ENCODE results near the gene FUT6.

The FUT6 gene

DNA sequence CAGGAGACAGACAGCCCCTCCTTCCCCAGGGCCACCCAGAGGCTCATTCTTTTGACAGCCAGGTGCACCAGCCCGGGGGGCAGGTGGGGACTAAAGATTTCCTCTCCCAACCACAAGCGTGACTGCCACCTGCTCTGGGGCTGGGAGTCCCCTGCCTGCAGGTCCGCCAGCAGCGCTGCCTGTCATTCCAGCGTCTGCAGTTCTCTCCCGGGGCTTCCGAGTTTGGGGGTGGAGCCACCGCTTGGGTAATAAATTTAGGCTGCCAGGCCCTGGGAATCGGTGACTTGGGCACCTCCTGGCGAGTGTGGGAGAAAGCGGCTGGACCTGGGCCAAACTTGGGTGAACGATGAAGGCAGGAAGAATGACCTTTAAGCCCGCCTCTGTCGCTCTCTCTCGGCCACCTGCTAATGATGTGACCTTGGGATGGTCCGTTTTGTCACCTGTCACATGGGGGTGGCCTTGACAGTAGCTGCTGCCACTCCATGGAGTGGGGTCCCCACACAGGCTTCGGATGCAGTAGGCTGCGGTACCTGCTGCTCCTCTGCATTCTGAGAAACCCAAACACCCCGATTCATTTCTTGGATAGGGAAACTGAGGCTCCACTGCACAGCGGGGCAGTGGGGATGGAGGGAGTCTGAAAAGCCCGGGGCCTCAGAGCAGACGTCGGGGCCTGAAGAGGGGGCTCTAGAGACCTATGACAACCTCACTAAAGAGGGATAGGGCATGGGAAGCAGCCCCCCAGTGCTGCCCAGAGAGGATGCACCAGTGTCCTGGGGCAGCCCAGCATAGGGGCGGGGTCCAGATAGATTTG, 12.8 kb downstream of the FUT6 start:
- DNase-seq = peak; percentile 94
- H3K4me1 ChIP-seq (ENCODE audit: low read length) = peaks cover 15% of the 10 kb centered on the region
- H3K9me3 ChIP-seq (replicated peaks; ENCODE audit: insufficient read depth, low read length) = no peaks in the 10 kb centered on the region
- H4K20me1 ChIP-seq (ENCODE audit: insufficient read depth, low read length) = no peaks in the 10 kb centered on the region
- peaks cover 51% of the 10 kb centered on the region for H3K27me3 ChIP-seq (replicated peaks; ENCODE audit: insufficient read depth, low read length)
- peaks cover 14% of the 10 kb centered on the region for H3F3A ChIP-seq (ENCODE audit: insufficient read depth, low read length)
- peak overlapping the region; percentile 60 for H2AFZ ChIP-seq (ENCODE audit: low read length)
- H3K4me3 ChIP-seq (ENCODE audit: low read length) = peak overlapping the region; percentile 59
- peak overlapping the region; percentile 84 for H3K4me2 ChIP-seq (ENCODE audit: low read depth, low read length)
- no peaks in the 10 kb centered on the region for H3K36me3 ChIP-seq (replicated peaks; ENCODE audit: insufficient read depth, low read length)
- TF ChIP-seq, protein P1, sequence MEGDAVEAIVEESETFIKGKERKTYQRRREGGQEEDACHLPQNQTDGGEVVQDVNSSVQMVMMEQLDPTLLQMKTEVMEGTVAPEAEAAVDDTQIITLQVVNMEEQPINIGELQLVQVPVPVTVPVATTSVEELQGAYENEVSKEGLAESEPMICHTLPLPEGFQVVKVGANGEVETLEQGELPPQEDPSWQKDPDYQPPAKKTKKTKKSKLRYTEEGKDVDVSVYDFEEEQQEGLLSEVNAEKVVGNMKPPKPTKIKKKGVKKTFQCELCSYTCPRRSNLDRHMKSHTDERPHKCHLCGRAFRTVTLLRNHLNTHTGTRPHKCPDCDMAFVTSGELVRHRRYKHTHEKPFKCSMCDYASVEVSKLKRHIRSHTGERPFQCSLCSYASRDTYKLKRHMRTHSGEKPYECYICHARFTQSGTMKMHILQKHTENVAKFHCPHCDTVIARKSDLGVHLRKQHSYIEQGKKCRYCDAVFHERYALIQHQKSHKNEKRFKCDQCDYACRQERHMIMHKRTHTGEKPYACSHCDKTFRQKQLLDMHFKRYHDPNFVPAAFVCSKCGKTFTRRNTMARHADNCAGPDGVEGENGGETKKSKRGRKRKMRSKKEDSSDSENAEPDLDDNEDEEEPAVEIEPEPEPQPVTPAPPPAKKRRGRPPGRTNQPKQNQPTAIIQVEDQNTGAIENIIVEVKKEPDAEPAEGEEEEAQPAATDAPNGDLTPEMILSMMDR (IDR thresholded peaks at IDR 0.05; ENCODE audit: low read length) = peak; percentile 20
- no peak for TF ChIP-seq EZH2phosphoT487 (IDR thresholded peaks at IDR 0.05; ENCODE audit: low read length)
- peak overlapping the region; percentile 75 for H3K27ac ChIP-seq (ENCODE audit: low read length)
- H3K79me2 ChIP-seq (ENCODE audit: low read length) = no peaks in the 10 kb centered on the region
- H3K9me2 ChIP-seq (replicated peaks; ENCODE audit: insufficient read depth, low read length) = no peaks in the 10 kb centered on the region
- H3K9ac ChIP-seq (ENCODE audit: low read length) = peak overlapping the region; percentile 29

DNA sequence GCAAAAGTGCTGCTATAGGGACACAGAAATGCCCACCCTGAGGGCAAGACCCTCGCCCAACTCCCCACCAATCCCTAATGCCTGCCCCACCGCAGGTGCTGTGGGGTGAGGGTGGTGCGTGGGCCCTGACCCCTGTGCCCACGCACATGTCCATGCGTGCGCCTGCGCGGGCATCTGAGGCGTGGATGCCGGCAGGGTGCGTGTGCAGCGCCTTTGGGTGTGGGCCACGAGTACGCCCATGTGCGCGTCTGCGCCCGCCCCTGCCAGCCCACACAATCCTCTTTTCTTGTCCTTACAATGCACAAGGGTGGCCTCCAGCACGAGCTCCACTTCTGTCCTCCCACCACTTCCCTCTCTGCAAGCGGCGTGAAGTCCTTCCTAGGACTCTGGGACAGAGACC, 14.3 kb downstream of the FUT6 start:
- H3K9me2 ChIP-seq (replicated peaks; ENCODE audit: insufficient read depth, low read length) = no peaks in the 10 kb centered on the region
- H3K4me3 ChIP-seq (ENCODE audit: low read length) = no peak overlapping the region
- H2AFZ ChIP-seq (ENCODE audit: low read length) = no peak overlapping the region
- TF ChIP-seq, protein P1 (IDR thresholded peaks at IDR 0.05; ENCODE audit: low read length) = no peak
- no peak for TF ChIP-seq EZH2phosphoT487 (IDR thresholded peaks at IDR 0.05; ENCODE audit: low read length)
- no peak for TF ChIP-seq EZH2 (optimal IDR thresholded peaks at IDR 0.05; ENCODE audit: low read depth, low read length)
- peaks cover 59% of the 10 kb centered on the region for H3K27me3 ChIP-seq (replicated peaks; ENCODE audit: insufficient read depth, low read length)
- peaks cover 15% of the 10 kb centered on the region for H3K4me1 ChIP-seq (ENCODE audit: low read length)
- H3K79me2 ChIP-seq (ENCODE audit: low read length) = no peaks in the 10 kb centered on the region
- no peak overlapping the region for H3K9ac ChIP-seq (ENCODE audit: low read length)
- no peak for DNase-seq
- H3F3A ChIP-seq (ENCODE audit: insufficient read depth, low read length) = peaks cover 14% of the 10 kb centered on the region
- no peak overlapping the region for H3K4me2 ChIP-seq (ENCODE audit: low read depth, low read length)
- H3K9me3 ChIP-seq (replicated peaks; ENCODE audit: insufficient read depth, low read length) = no peaks in the 10 kb centered on the region
- H3K27ac ChIP-seq (ENCODE audit: low read length) = no peak overlapping the region
- no peaks in the 10 kb centered on the region for H3K36me3 ChIP-seq (replicated peaks; ENCODE audit: insufficient read depth, low read length)
- no peaks in the 10 kb centered on the region for H4K20me1 ChIP-seq (ENCODE audit: insufficient read depth, low read length)

DNA sequence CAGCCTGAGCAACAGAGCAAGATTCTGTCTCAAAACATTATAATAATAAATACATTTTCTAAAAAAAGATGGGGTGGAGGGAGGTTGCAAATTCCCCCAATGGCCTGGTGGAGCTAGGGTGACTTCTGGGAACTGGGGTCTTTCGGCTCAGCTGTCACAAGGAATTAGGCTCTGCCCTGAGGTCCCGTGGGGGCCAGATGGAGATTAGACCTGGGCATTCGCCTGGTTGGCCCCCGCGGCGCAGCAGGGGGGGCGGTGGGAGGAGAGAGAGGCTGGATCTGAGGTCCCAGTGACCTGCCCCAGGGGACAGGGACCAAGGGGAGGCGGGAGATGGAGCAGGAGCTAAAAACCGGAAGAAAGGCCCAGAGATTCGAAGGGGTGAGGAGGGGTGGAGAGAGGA, 14.8 kb downstream of the FUT6 start:
- H3K27me3 ChIP-seq (replicated peaks; ENCODE audit: insufficient read depth, low read length) = peaks cover 55% of the 10 kb centered on the region
- H3K79me2 ChIP-seq (ENCODE audit: low read length) = no peaks in the 10 kb centered on the region
- H3K36me3 ChIP-seq (replicated peaks; ENCODE audit: insufficient read depth, low read length) = no peaks in the 10 kb centered on the region
- H2AFZ ChIP-seq (ENCODE audit: low read length) = no peak overlapping the region
- H3F3A ChIP-seq (ENCODE audit: insufficient read depth, low read length) = peaks cover 14% of the 10 kb centered on the region
- H3K4me1 ChIP-seq (ENCODE audit: low read length) = peaks cover 15% of the 10 kb centered on the region
- no peaks in the 10 kb centered on the region for H3K9me3 ChIP-seq (replicated peaks; ENCODE audit: insufficient read depth, low read length)
- no peak overlapping the region for H3K4me2 ChIP-seq (ENCODE audit: low read depth, low read length)
- H3K9ac ChIP-seq (ENCODE audit: low read length) = no peak overlapping the region
- TF ChIP-seq, protein P1 (IDR thresholded peaks at IDR 0.05; ENCODE audit: low read length) = no peak
- TF ChIP-seq EZH2 (optimal IDR thresholded peaks at IDR 0.05; ENCODE audit: low read depth, low read length) (no peak), EZH2phosphoT487 (IDR thresholded peaks at IDR 0.05; ENCODE audit: low read length) (no peak)
- H4K20me1 ChIP-seq (ENCODE audit: insufficient read depth, low read length) = no peaks in the 10 kb centered on the region
- DNase-seq = no peak
- H3K9me2 ChIP-seq (replicated peaks; ENCODE audit: insufficient read depth, low read length) = no peaks in the 10 kb centered on the region
- no peak overlapping the region for H3K27ac ChIP-seq (ENCODE audit: low read length)
- H3K4me3 ChIP-seq (ENCODE audit: low read length) = no peak overlapping the region

Measured in MM.1S (cell line).